GM18858 (cell line): ENCODE measurements around the gene BRMS1.

Experiments used
- ATAC-seq: cut with Tn5 transposase; IDR thresholded peaks from one replicate; pipeline ENCODE4 v1.9.1; 2021; ENCODE audit not compliant: unreplicated experiment

BRMS1 gene

GRCh38 chr11:66338276-66339161, 6.4 kb downstream of the BRMS1 start:
- ATAC-seq: no peak

GRCh38 chr11:66337103-66337899, 7.6 kb downstream of the BRMS1 start:
- ATAC-seq: no peak

- no peak for ATAC-seq
Measured at GRCh38 chr11:66336234-66337102, 8.4 kb downstream of the BRMS1 start, which contains the start of gene RIN1. Gene RIN1 (minus strand): TSS chr11:66336434. CDS start chr11:66336402, 32 bp downstream.

- ATAC-seq: no peak
Measured at GRCh38 chr11:66335531-66336233, 9.2 kb downstream of the BRMS1 start.

- no peak for ATAC-seq
Measured at GRCh38 chr11:66334605-66335442, 10.1 kb downstream of the BRMS1 start.

GRCh38 chr11:66333896-66334604, 10.9 kb downstream of the BRMS1 start:
- ATAC-seq: no peak

GRCh38 chr11:66333220-66333877, 11.6 kb downstream of the BRMS1 start:
- ATAC-seq: no peak

- ATAC-seq: no peak
Measured at GRCh38 chr11:66332371-66333219, 12.3 kb downstream of the BRMS1 start.

GRCh38 chr11:66331542-66332370, 13.1 kb downstream of the BRMS1 start:
- ATAC-seq: no peak

GRCh38 chr11:66330931-66331330, 14.0 kb downstream of the BRMS1 start:
- no peak for ATAC-seq

- no peak for ATAC-seq
Measured at GRCh38 chr11:66329165-66329673, 15.7 kb downstream of the BRMS1 start.

- no peak for ATAC-seq
Measured at GRCh38 chr11:66328302-66329144, 16.4 kb downstream of the BRMS1 start.

GRCh38 chr11:66328031-66328301, 16.9 kb downstream of the BRMS1 start:
- no peak for ATAC-seq

GRCh38 chr11:66327171-66328030, 17.5 kb downstream of the BRMS1 start:
- no peak for ATAC-seq
